Skeletal muscle cell (primary cell): ENCODE measurements around the gene ZNF672.
"Not testable (repeated sequence)": the region's sequence is repeated elsewhere in the genome, so short reads cannot be mapped to it uniquely, and the experiment has no call there.

Source experiments
- DNase-seq: peaks from one replicate; pipeline ENCODE4 v3.0.0-alpha.2; 2010; ENCODE audit warnings: low read depth
- H3K4me3 ChIP-seq: 2 replicates; pipeline ENCODE4 v1.5.1; 2011; ENCODE audit warnings: low read depth, mild to moderate bottlenecking, control low read depth, low read length, moderate library complexity

ZNF672 gene

DNA sequence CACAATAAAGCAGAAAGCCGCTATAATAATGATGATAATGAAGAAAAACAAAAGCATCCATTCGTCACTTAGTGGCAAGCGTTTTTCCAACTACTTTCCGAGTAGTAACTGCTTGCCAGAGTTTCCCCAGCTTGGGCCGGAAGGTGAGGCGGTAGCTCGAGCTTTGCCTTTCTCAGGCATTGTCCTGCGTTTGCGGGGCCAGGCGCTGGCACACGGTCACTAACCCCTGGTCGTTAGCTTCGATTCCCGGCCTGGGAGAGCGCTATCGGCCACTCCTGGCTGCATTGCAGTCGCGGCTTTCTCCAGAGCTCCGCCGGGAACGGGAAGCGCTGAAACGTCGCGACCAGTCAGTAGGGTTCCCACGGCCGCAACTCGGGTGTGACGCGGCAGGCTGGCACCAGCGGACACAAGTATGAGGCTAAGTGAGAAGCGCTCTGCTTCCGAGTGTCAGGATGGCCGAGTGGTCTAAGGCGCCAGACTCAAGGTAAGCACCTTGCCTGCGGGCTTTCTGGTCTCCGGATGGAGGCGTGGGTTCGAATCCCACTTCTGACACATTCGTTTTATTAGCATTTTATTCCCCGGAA is 35.5 kb downstream of the ZNF672 start:
- H3K4me3 ChIP-seq = peak overlapping the region; percentile 88
- peak; percentile 84 for DNase-seq

DNA sequence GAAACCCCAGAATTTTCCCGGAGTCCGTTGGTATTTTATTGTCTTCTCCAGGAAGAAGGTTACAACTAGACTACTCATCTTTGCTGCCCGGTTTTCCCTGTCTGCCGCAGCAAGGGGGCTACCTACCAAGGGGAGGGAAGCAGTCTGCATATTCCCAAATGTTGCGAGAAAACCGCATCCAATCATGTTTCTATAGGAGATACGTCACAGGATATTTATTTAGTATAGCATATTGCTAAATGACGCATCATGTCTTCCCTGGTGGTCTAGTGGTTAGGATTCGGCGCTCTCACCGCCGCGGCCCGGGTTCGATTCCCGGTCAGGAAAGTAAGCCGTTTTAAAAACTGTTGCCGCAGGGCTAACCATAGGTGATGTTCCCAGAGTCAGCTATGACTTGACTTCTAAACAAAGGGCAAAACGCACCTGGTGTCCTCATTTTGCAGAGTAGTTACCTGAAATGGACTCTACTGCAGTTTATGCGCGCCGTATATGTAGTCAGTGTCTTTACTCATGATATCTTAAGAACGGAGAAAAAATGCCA is 36.0 kb downstream of the ZNF672 start:
- no peak for DNase-seq
- H3K4me3 ChIP-seq = peak overlapping the region; percentile 88

DNA sequence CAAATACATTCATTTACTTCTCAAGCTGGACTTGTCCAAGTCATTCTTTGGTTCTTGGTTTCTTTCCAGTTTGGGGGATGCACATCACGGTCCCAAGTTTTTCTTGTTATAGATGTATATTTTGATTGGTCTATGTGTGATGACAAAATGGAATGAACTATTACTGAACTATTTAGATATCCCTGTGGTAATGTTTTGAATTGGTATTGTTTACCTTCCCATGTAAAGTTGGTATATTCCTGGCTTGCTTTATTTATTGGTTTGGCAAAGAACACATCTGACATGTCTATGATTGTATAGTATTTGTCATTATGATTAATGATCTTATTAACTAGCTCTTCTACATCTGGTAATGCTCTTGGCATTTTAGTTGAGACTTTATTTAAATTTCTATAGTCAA is 43.2 kb downstream of the ZNF672 start:
- no peak overlapping the region for H3K4me3 ChIP-seq
- DNase-seq = no peak

DNA sequence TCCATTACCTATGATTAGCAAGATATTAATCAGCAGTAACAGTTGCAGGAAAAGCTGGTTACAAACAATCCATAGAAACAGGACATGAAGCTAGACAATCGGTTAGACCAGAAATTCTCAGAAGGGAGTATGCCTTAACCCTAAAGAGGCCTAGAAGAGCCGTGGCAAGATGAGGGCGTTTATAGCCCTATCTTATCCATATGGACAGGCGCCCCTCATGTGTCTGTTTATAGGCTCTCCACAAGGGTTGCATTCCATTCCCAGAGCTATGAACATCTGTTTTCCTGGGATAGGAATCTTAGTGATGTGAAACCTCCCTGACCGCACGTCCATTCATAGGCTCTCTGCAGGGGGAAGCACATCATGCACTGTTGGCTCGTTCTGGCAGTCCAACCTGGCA is 44.4 kb downstream of the ZNF672 start:
- H3K4me3 ChIP-seq, DNase-seq: not testable (repeated sequence)

DNA sequence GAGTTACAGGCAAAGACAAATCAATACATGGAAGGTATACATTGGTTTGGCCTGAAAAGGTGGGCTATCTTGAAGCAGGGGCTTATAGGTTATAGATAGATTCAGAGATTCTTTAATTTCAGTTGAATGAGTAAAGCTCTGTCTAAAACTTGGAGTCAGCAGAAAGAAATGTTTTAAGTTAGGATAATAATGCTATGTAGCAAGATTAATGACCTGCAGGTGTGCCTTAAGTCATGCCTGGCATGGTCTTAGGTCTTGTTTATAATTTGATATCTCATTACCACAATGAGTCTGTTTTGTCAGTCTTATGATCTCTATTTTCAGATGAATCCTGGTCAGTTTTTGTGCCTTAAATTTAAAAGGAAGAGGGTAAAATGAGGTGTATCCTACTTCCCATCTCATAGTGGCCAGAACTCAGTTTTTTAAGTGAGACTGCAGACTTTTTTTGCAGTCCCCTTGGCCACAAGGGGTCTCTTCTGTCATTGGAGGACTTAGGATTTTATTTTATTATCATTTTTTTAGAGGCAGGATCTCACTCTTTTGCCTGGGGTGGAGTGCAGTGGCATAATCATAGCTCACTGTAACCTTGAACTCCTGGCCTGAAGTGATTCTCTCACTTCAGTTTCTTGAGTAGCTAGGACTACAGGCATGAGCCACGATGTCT is 46.7 kb downstream of the ZNF672 start:
- no peak for DNase-seq

DNA sequence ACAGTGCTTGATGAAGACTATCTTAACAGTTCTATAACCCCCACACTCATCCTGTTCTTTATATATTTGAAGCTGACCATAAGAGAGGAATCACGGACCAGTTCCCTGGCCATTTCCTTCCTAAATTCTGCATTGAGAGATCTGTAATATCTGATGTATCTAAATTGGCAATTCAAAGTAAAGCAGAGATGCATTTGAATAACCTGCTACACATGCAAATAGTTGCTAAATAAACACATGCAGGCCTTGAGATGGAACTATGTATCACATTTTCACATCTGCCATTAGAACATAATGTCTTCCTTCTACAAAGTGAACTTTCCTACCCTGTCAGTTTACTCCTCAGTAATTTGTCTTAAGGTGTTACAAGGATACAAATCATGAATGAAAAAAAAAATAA is 47.6 kb downstream of the ZNF672 start:
- no peak overlapping the region for H3K4me3 ChIP-seq
- no peak for DNase-seq

More for the DNA sequence above, 46.7 kb downstream of the ZNF672 start:
- no peak overlapping the region for H3K4me3 ChIP-seq

DNA sequence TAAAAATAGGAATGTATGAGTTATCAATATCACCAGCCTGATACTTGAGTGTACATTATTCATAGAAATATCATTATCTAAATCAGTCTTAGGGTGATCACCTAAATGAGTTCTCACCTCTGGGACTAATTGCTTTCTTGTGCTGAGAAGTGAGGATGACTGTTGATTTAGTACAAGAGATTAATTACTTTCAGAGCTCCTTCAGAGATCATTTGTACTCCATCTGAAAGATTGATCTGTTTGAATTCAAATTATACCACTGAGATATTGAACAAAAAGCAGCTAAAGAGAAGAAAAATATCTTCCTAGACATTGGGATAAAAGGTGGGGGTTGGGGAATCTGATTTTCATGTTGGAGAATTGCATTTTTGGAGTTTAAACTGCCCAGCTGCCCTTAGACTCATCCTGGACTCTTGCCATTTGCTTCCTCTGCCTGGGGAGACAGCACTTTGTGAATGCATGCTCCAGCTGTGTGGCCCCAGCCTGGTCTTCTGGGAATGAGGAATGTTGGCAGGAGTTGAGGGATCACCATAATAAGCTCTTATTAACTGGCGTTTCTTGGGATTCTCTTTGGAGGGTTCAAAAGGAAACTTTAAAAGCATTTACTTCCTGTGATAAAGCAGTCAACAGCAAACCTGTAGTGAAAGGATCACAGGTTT is 48.3 kb downstream of the ZNF672 start:
- no peak overlapping the region for H3K4me3 ChIP-seq
- DNase-seq = peak; percentile 11

DNA sequence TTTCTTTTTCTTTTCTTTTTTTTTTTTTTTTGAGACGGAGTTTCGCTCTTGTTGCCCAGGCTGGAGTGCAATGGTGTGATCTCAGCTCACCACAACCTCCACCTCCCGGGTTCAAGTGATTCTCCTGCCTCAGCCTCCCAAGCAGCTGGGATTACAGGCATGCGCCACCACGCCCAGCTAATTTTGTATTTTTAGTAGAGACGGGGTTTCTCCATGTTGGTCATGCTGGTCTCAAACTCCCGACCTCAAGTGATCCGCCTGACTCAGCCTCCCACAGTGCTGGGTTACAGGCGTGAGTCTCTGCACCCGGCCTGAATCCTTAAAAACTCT is 51.9 kb downstream of the ZNF672 start:
- DNase-seq = not testable (repeated sequence)

DNA sequence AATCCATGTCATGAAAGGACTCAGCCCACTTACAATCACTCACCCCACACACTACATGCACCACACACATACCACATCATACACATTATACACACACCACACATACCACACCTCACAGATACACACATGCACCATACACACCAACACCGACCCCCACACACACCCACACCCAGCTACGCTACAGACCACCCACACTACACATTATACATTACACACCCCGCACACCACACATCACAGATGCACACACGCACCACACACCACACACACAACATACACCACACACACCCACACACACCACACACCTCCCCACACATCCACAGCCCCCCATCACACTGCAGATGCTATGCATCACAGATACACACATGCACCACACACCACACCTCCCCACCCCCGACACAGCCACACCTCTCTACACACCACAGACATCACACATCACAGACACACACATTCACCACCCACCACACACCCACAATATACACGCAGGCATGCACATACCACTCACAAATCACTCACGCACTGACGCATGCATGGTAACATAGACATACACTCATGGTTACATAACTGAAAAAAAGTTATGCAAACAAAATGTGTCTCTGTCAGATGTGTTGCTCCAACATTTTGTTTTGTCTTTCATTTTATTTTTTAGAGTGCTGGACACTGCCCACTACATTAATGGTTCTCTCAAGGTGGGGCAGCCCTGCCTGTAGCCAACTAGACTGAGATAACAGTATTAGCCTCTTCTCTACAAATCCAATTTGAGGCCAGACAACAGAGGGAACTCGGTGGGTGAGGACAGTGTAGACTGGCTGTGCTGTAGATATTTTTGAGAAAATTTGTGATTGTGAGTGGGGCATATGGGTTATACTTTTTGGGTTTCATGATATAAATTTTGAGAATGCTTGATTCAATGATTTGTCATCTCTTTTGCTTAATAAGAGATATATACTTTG is 52.8 kb downstream of the ZNF672 start:
- no peak for DNase-seq
- H3K4me3 ChIP-seq = no peak overlapping the region

More for the DNA sequence above, 51.9 kb downstream of the ZNF672 start:
- not testable (repeated sequence) for H3K4me3 ChIP-seq

DNA sequence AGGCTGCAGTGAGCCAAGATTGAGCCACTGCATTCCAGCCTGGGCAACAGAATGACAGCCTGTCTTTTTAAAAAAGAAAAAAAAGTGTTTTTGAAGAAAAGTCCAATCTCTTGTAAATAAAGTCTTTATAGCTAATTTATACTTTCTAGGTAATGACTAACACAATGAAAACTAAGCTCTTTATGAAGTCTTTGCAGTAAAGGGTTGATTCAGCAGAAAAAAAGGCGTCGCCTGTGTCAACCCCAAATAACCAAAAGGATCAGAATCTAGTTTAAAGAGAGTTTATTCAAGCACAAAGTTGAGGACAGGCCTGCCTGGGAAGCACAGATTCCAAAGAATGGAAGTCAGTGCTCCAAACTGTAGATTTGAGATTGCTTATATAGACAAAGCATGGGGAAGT is 53.7 kb downstream of the ZNF672 start:
- no peak for DNase-seq
- H3K4me3 ChIP-seq = no peak overlapping the region

DNA sequence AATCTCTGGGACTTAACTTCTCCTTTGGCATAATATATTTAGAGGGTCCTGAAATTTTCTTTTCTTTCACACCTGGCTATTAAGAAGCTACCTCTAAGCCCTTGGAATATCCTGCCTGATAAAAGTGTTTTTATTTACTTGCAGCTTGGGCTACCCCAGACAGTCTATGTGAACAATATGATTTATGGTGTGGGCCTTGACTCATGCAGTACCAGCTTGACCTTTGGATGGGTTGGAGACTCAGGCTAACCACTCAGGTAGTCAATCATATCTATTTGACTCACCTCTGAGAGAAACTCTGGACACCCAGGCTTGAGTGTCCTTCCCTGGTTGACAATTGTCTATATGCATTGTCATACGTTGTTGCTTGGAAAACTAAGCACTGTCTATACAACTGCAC is 54.6 kb downstream of the ZNF672 start:
- no peak for DNase-seq
- H3K4me3 ChIP-seq = no peak overlapping the region

DNA sequence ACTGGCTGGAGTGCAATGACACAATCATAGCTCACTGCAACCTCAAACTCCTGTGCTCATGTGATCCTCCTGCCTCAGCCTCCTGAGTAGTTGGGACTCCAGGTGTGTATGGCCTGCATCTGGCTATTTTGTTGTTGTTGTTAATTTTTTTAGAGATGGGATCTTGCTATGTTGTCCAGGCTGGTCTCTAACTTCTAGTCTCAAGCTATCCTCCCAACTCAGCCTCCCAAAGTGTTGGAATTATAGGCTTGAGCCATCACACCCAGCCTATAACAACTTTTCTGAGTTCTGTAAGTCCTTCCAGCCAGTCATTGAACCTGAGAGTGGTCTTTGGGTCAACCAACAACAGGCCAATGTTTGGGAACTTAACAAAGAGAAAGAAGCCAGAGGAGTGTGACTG is 56.8 kb downstream of the ZNF672 start:
- DNase-seq = no peak
- no peak overlapping the region for H3K4me3 ChIP-seq

DNA sequence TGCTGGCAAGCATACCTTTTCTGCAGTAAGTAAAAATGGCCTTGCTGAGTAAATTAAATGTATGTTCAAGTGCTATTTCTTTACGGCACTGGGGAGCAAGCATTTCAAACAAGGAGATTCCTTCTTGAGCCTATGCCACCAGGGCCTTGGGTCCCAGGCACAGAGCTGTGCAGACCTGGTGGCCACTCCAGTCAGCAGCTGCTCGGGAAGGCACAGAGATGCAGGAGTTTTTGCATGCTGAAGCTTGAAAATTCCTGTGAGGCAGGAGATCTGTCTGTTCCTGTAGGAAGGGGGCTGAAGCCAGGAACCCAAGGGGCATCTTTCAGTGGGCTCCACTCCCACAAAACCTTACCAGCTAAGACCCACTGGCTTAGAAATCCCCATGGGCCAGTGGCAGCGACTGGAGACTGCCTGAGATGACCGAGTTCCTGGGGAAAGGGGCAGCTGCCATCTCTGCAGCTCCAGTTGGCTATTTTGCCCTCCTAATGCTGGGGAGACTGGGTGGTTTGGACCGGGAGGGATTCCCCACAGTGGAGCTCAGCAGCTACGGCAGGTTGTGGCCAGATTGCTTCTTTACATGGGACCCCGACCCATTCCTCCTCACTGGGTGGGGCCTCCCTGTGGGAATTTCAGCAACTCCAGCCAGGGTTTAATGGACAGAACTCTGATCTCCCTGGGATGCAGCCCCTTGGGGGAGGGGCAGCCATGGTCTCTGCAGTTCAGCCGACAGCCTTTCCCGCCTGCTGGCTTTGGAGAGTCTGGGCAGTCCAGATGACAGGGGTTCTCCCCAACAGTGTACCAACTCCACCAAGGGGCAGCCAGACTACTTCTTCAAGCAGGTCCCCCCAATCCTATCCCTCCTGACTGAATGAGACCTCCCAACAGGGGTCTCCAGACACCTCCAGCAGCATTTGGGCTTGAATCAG is 59.7 kb downstream of the ZNF672 start:
- no peak overlapping the region for H3K4me3 ChIP-seq
- DNase-seq = no peak
